Stimulated activated CD8-positive, alpha-beta memory T cell treated with anti-CD3 and anti-CD28 coated beads, Interleukin-12 subunit alpha, Interleukin-12 subunit beta, amount 100 ng/mL, for 1 hour (primary cell): ENCODE data around the gene INSL3.

Experiments
- DNase-seq: peaks from one replicate; pipeline ENCODE4 v3.0.0-alpha.2; 2020; ENCODE audit warnings: low read depth

Gene INSL3

GRCh38 chr19:17846146-17846545, 24.8 kb upstream of the INSL3 start:
- no peak for DNase-seq

- no peak for DNase-seq
These were observed 22.7 kb upstream of the INSL3 start for GRCh38 chr19:17843908-17844490.

- DNase-seq: no peak
These were observed 22.0 kb upstream of the INSL3 start for GRCh38 chr19:17843292-17843827.

GRCh38 chr19:17842663-17843291, 21.5 kb upstream of the INSL3 start:
- DNase-seq: no peak

- no peak for DNase-seq
These were observed 20.7 kb upstream of the INSL3 start for GRCh38 chr19:17841810-17842662.

GRCh38 chr19:17841371-17841809, 20.1 kb upstream of the INSL3 start:
- DNase-seq: no peak

GRCh38 chr19:17840019-17840418, 18.7 kb upstream of the INSL3 start:
- no peak for DNase-seq

GRCh38 chr19:17837972-17838371, 16.7 kb upstream of the INSL3 start:
- no peak for DNase-seq

GRCh38 chr19:17836530-17836929, 15.2 kb upstream of the INSL3 start:
- no peak for DNase-seq

GRCh38 chr19:17835182-17836006, 14.1 kb upstream of the INSL3 start:
- DNase-seq: no peak

GRCh38 chr19:17834350-17835181, 13.2 kb upstream of the INSL3 start:
- no peak for DNase-seq

GRCh38 chr19:17832443-17833208, 11.3 kb upstream of the INSL3 start:
- DNase-seq: no peak

GRCh38 chr19:17831419-17831888, 10.1 kb upstream of the INSL3 start:
- DNase-seq: no peak

- no peak for DNase-seq
These were observed 9.5 kb upstream of the INSL3 start for GRCh38 chr19:17830567-17831418.

- no peak for DNase-seq
These were observed 8.7 kb upstream of the INSL3 start for GRCh38 chr19:17829855-17830566.

- no peak for DNase-seq
These were observed 5.3 kb upstream of the INSL3 start for GRCh38 chr19:17826508-17827056.

- DNase-seq: no peak
These were observed 3.0 kb upstream of the INSL3 start for GRCh38 chr19:17824339-17824738.

- DNase-seq: no peak
These were observed 3.5 kb downstream of the INSL3 start for GRCh38 chr19:17817668-17818363.
